ENCODE measurements around the gene MTSS2.

GRCh38 chr16:70705056-70705455 lies 19.2 kb upstream of the MTSS2 start:
- TF ChIP-seq CTCF (IDR thresholded peaks at IDR 0.05) (no peak), EP300 (IDR thresholded peaks at IDR 0.05; ENCODE audit: borderline replicate concordance in 1 of 2, low read depth in 1 of 2, low read length in 1 of 2) (no peak), MAX (IDR thresholded peaks at IDR 0.05; ENCODE audit: low read depth) (no peak), POLR2AphosphoS5 (IDR thresholded peaks at IDR 0.05; ENCODE audit: low read depth, low read length) (no peak), GATA2 (CRISPR knock-in tag; IDR thresholded peaks at IDR 0.05) (no peak), TCF12 (IDR thresholded peaks at IDR 0.05) (no peak), USF2 (IDR thresholded peaks at IDR 0.05; ENCODE audit: borderline replicate concordance, low read depth, low read length) (no peak)
